ENCODE measurements around the gene KCNIP4.

- TF ChIP-seq CTCF (IDR thresholded peaks at IDR 0.05; ENCODE audit: poor library complexity) = no peak
- no peak for TF ChIP-seq EZH2 (IDR thresholded peaks at IDR 0.05; ENCODE audit: borderline replicate concordance)
Observed at GRCh38 chr4:21685911-21686310, 262.7 kb downstream of the KCNIP4 start.

All from hepatocyte (in vitro differentiated cells).